B cell (primary cell): Measurements from ENCODE around the gene CMIP.

Experiments
- EZH2 ChIP-seq: IDR thresholded peaks from 2 replicates; pipeline ENCODE4 v1.6.1; 2012; ENCODE audit warnings: borderline replicate concordance, low read depth, mild to moderate bottlenecking, moderate library complexity, low read length; ENCODE audit not compliant: insufficient read depth, poor library complexity, severe bottlenecking
- TF ChIP-seq, protein P1 (sequence below): fragments of 200-600 bp; IDR thresholded peaks from one replicate; pipeline ENCODE4 v1.8.0; 2022; ENCODE audit warnings: antibody characterized with exemption, mild to moderate bottlenecking

- TF ChIP-seq, protein P1, sequence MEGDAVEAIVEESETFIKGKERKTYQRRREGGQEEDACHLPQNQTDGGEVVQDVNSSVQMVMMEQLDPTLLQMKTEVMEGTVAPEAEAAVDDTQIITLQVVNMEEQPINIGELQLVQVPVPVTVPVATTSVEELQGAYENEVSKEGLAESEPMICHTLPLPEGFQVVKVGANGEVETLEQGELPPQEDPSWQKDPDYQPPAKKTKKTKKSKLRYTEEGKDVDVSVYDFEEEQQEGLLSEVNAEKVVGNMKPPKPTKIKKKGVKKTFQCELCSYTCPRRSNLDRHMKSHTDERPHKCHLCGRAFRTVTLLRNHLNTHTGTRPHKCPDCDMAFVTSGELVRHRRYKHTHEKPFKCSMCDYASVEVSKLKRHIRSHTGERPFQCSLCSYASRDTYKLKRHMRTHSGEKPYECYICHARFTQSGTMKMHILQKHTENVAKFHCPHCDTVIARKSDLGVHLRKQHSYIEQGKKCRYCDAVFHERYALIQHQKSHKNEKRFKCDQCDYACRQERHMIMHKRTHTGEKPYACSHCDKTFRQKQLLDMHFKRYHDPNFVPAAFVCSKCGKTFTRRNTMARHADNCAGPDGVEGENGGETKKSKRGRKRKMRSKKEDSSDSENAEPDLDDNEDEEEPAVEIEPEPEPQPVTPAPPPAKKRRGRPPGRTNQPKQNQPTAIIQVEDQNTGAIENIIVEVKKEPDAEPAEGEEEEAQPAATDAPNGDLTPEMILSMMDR: no peak
- TF ChIP-seq EZH2: no peak
Measured at GRCh38 chr16:81530296-81530721, 85.7 kb downstream of the CMIP start.
